Adrenal gland (tissue), 12 donors: ENCODE results near the gene XPR1. TPM values are rescaled to one million over a fixed set of nuclear protein-coding genes. Genes with fewer than 3 reads are reported as not detected.

Experiments used
- DNase-seq, 7 donors: peaks; one replicate each; pipeline ENCODE4 v3.0.0-alpha.2; 2019 to 2020
- H3K27ac ChIP-seq, 5 donors: fragments of 200-600 bp; sonication (generic) in 4 of 5; 1 replicate in 3 of 5; 2 replicates in 2 of 5; pipeline versions ENCODE4 v1.5.1 to v1.8.0; 2016 to 2020; ENCODE audit warnings: mild to moderate bottlenecking in 1 of 5
- H3K27me3 ChIP-seq: fragments of 200-600 bp; 2 replicates; pipeline ENCODE4 v1.8.0; 2021
- H3K36me3 ChIP-seq, 2 donors: fragments of 200-600 bp; replicated peaks in 1 of 2; 1 replicate in 1 of 2; 2 replicates in 1 of 2; pipeline versions ENCODE4 v1.5.1 to v1.8.0; 2018 to 2022
- H3K4me1 ChIP-seq, 2 donors: fragments of 200-600 bp; replicated peaks in 1 of 2; 1 replicate in 1 of 2; 2 replicates in 1 of 2; pipeline versions ENCODE4 v1.5.1 to v1.8.0; 2018 to 2021
- H3K4me3 ChIP-seq, 4 donors: fragments of 200-600 bp; sonication (generic) in 3 of 4; one replicate each; pipeline ENCODE4 v1.5.1; 2016 to 2018
- H3K9me3 ChIP-seq, 3 donors: fragments of 200-600 bp; sonication (generic) in 1 of 3; replicated peaks in 1 of 3; 1 replicate in 2 of 3; 2 replicates in 1 of 3; pipeline versions ENCODE4 v1.5.1 to v1.8.0; 2016 to 2021
- POLR2A ChIP-seq, 2 donors: fragments of 450-650 bp; IDR thresholded peaks; one replicate each; pipeline ENCODE4 v1.6.1; 2017; ENCODE audit warnings: antibody characterized with exemption in 2 of 2, mild to moderate bottlenecking in 2 of 2, moderate library complexity in 1 of 2
- WGBS, 4 donors: extraction: QIAGEN DNeasy Blood & Tissue Kit in 2 of 4; methylation state at CpG; one replicate each; pipeline versions ENCODE4 v1.1.5 to v1.1.7; 2013 to 2017; 5-methylcytosine and 5-hydroxymethylcytosine counted together
- intact Hi-C, 2 donors: fragments of 100-400 bp; cut with DNase I; formaldehyde crosslinking; loops; one replicate each; pipeline versions ENCODE4 v1.14.1 to v1.15.0; 2022 to 2023
- polyA plus RNA-seq, 3 donors: library from polyadenylated mRNA; stranded (reverse); fragments of 200-250 nt in 2 of 3; fragments of 350-450 nt in 1 of 3; fragmentation: Illumina TruSeq in 1 of 3; extraction: RNeasy Lipid Tissue Mini Kit (QIAGEN cat#74804) in 1 of 3; gene quantifications; one replicate each; pipeline ENCODE4 v1.2.3, GENCODE V29; 2013 to 2014
- total RNA-seq, 9 donors: library from RNA; depleted of rRNA in 4 of 9; stranded (reverse); fragments of >200 nt in 4 of 9; fragments of 120-200 nt in 1 of 9; fragmentation: NEBNext Ultra II Directional in 1 of 9; extraction: Animal tissue kit (Norgen Biotek cat#: 25700) in 1 of 9; gene quantifications; one replicate each; pipeline versions ENCODE4 v1.1.0 to v1.2.4, GENCODE V29; 2013 to 2023
- TF ChIP-seq, protein P1 (sequence below), 6 experiments: fragments of 450-650 bp in 4 of 6; fragments of 200-600 bp in 2 of 6; sonication (generic) in 1 of 6; IDR thresholded peaks; 1 replicate in 5 of 6; 2 replicates in 1 of 6; pipeline versions ENCODE4 v1.5.1 to v1.8.0; 2016 to 2021; ENCODE audit warnings: antibody characterized with exemption in 6 of 6, mild to moderate bottlenecking in 2 of 6, moderate library complexity in 1 of 6
- donor health status: healthy with polysubstance abuse.
- donor health status: Bipolar disorder and iron deficiency.
- donor health status: DM: yes; HTN: yes; CAD: no.
- donor health status: DM: no; HTN: no; CAD: no.
- donor health status: DM: no; HTN: no; CAD: no.
- donor health status: DM: yes; HTN: yes; CAD: no.

Gene XPR1
- total and polyA plus RNA-seq, 12 donors = 4.8 to 53.0 (median 24.1) TPM

DNA sequence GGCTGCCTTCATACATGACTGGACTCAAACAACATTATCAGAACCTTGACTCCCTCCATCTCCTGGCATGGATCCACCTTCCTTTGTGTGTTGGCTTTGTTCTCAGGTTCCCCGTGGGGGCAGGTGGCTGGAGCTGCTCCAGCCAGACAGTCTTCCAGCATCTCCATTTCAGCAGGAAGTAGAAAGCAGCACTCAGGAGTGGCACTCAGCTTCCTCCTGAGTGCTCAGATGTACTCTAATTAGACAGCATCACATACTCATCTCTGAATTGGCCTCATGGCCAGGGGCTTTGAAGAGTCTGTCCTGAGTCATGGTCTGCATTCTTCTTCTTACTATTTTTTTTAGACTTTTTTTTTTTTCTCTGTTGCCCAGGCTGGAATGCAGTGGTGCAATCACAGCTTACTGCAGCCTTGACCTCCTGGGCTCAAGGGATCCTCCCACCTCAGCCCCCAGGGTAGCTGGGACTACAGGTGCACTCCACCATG is 45.1 kb upstream of the XPR1 start:
- Histone ChIP-seq H3K9me3 (no peaks in the 10 kb centered on the region), H3K27me3 (no peaks in the 10 kb centered on the region), H3K36me3 (no peaks in the 10 kb centered on the region), H3K27ac (peak overlapping the region in 4 of 5 donors; percentile 17 to 77 (median 64)), H3K4me3 (no peak overlapping the region), H3K4me1 (peaks cover 9 to 23% of the 10 kb centered on the region in 2 donors)
- TF ChIP-seq, protein P1, sequence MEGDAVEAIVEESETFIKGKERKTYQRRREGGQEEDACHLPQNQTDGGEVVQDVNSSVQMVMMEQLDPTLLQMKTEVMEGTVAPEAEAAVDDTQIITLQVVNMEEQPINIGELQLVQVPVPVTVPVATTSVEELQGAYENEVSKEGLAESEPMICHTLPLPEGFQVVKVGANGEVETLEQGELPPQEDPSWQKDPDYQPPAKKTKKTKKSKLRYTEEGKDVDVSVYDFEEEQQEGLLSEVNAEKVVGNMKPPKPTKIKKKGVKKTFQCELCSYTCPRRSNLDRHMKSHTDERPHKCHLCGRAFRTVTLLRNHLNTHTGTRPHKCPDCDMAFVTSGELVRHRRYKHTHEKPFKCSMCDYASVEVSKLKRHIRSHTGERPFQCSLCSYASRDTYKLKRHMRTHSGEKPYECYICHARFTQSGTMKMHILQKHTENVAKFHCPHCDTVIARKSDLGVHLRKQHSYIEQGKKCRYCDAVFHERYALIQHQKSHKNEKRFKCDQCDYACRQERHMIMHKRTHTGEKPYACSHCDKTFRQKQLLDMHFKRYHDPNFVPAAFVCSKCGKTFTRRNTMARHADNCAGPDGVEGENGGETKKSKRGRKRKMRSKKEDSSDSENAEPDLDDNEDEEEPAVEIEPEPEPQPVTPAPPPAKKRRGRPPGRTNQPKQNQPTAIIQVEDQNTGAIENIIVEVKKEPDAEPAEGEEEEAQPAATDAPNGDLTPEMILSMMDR (IDR thresholded peaks at IDR 0.05) = no peak
- no peak for TF ChIP-seq POLR2A (IDR thresholded peaks at IDR 0.05)
- intact Hi-C loops = no loop called here
- 8 to 30% (median 22%) methylated on average over 1 of the region's 1 CpG for WGBS, 4 donors
- peak in 6 of 7 donors; percentile 55 to 78 (median 66) for DNase-seq

- Histone ChIP-seq H3K4me1 (peaks cover 9 to 23% of the 10 kb centered on the region in 2 donors), H3K27ac (no peak overlapping the region), H3K36me3 (no peaks in the 10 kb centered on the region), H3K27me3 (no peaks in the 10 kb centered on the region), H3K4me3 (no peak overlapping the region), H3K9me3 (no peaks in the 10 kb centered on the region)
- no peak for TF ChIP-seq POLR2A (IDR thresholded peaks at IDR 0.05)
- TF ChIP-seq, protein P1 (IDR thresholded peaks at IDR 0.05) = no peak
- 60 to 75% (median 69%) methylated on average over 2 of the region's 2 CpGs for whole genome bisulfite sequencing, 4 donors
- intact Hi-C loops = no loop called here
- no peak for DNase-seq
Measured at GRCh38 chr1:180588121-180588520, 43.7 kb upstream of the XPR1 start.

- H3K27ac ChIP-seq = no peak overlapping the region
- H3K36me3 ChIP-seq = no peaks in the 10 kb centered on the region
- H3K27me3 ChIP-seq = no peaks in the 10 kb centered on the region
- WGBS, 4 donors = 75 to 93% (median 85%) methylated on average over 2 of the region's 2 CpGs
- peaks cover 4 to 13% of the 10 kb centered on the region in 2 donors for H3K4me1 ChIP-seq
- DNase-seq = no peak
- H3K9me3 ChIP-seq = no peaks in the 10 kb centered on the region
- intact Hi-C loops = no loop called here
- H3K4me3 ChIP-seq = no peak overlapping the region
- TF ChIP-seq, protein P1 (IDR thresholded peaks at IDR 0.05) = no peak
- TF ChIP-seq POLR2A (IDR thresholded peaks at IDR 0.05) = no peak
Measured at GRCh38 chr1:180590889-180591288, 40.9 kb upstream of the XPR1 start.

- Histone ChIP-seq H3K4me3 (no peak overlapping the region), H3K27me3 (no peaks in the 10 kb centered on the region), H3K36me3 (no peaks in the 10 kb centered on the region), H3K9me3 (no peaks in the 10 kb centered on the region), H3K27ac (no peak overlapping the region), H3K4me1 (no peaks in the 10 kb centered on the region)
- WGBS, 4 donors = 79 to 83% (median 80%) methylated on average over 3 of the region's 3 CpGs
- no peak for DNase-seq
- TF ChIP-seq, protein P1 (IDR thresholded peaks at IDR 0.05) = no peak
- no peak for TF ChIP-seq POLR2A (IDR thresholded peaks at IDR 0.05)
- intact Hi-C loops = no loop called here
Measured at GRCh38 chr1:180593382-180593781, 38.4 kb upstream of the XPR1 start.
